Measurements from ENCODE around the gene KSR1. TPM values are rescaled to one million over a fixed set of nuclear protein-coding genes. Genes with fewer than 3 reads are reported as not detected.
A peak's percentile ranks its signal among the peaks of the same experiment; 100 is the strongest.

The KSR1 gene
- polyA plus RNA-seq, 1 donor from 2014 or later: 9.2 TPM

- H3K27ac ChIP-seq (ENCODE audit: low read length): peak overlapping the region; percentile 16
- H3K79me2 ChIP-seq (replicated peaks; ENCODE audit: insufficient read depth, low read length): peaks cover 25% of the 10 kb centered on the region
Measured at GRCh38 chr17:27456681-27457359, 572 bp downstream of the KSR1 start.

GRCh38 chr17:27457360-27457715 lies 1.1 kb downstream of the KSR1 start:
- Histone ChIP-seq H3K9me3 (ENCODE audit: low read length) (no peaks in the 10 kb centered on the region), H3K27me3 (ENCODE audit: insufficient read depth, low read depth, low read length) (no peaks in the 10 kb centered on the region), H3F3A (ENCODE audit: insufficient read depth, low read length, poor library complexity, severe bottlenecking) (no peaks in the 10 kb centered on the region), H3K9ac (ENCODE audit: low read length) (peak overlapping the region; percentile 73), H3K27ac (ENCODE audit: low read length) (no peak overlapping the region), H3K4me2 (ENCODE audit: low read length) (peak overlapping the region; percentile 79), H3K4me3 (ENCODE audit: low read length) (peak overlapping the region; percentile 74), H3K36me3 (ENCODE audit: insufficient read depth, low read length) (no peaks in the 10 kb centered on the region), H4K20me1 (ENCODE audit: insufficient read depth) (no peaks in the 10 kb centered on the region), H3K9me2 (ENCODE audit: insufficient read depth, low read length) (no peaks in the 10 kb centered on the region), H3K79me2 (replicated peaks; ENCODE audit: insufficient read depth, low read length) (peaks cover 29% of the 10 kb centered on the region), H2AFZ (ENCODE audit: low read depth, low read length) (no peak overlapping the region)
- TF ChIP-seq RAD21 (conservative IDR thresholded peaks at IDR 0.05) (no peak), POLR2AphosphoS5 (IDR thresholded peaks at IDR 0.05) (no peak), EZH2 (IDR thresholded peaks at IDR 0.05; ENCODE audit: borderline replicate concordance, insufficient read depth, low read length, poor library complexity, severe bottlenecking) (no peak), REST (IDR thresholded peaks at IDR 0.05; ENCODE audit: borderline replicate concordance) (no peak), SMC3 (conservative IDR thresholded peaks at IDR 0.05; ENCODE audit: poor library complexity) (no peak), MXI1 (conservative IDR thresholded peaks at IDR 0.05; ENCODE audit: poor library complexity, severe bottlenecking) (no peak)
- TF ChIP-seq, protein P1, sequence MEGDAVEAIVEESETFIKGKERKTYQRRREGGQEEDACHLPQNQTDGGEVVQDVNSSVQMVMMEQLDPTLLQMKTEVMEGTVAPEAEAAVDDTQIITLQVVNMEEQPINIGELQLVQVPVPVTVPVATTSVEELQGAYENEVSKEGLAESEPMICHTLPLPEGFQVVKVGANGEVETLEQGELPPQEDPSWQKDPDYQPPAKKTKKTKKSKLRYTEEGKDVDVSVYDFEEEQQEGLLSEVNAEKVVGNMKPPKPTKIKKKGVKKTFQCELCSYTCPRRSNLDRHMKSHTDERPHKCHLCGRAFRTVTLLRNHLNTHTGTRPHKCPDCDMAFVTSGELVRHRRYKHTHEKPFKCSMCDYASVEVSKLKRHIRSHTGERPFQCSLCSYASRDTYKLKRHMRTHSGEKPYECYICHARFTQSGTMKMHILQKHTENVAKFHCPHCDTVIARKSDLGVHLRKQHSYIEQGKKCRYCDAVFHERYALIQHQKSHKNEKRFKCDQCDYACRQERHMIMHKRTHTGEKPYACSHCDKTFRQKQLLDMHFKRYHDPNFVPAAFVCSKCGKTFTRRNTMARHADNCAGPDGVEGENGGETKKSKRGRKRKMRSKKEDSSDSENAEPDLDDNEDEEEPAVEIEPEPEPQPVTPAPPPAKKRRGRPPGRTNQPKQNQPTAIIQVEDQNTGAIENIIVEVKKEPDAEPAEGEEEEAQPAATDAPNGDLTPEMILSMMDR (IDR thresholded peaks at IDR 0.05; ENCODE audit: poor library complexity, severe bottlenecking): no peak

More at GRCh38 chr17:27456681-27457359, 572 bp downstream of the KSR1 start:
- Histone ChIP-seq H3K4me2 (ENCODE audit: low read length) (peak overlapping the region; percentile 79), H3K9ac (ENCODE audit: low read length) (peak overlapping the region; percentile 73), H3K36me3 (ENCODE audit: insufficient read depth, low read length) (no peaks in the 10 kb centered on the region), H2AFZ (ENCODE audit: low read depth, low read length) (peak overlapping the region; percentile 27), H3K4me3 (ENCODE audit: low read length) (peak overlapping the region; percentile 74), H3K9me2 (ENCODE audit: insufficient read depth, low read length) (no peaks in the 10 kb centered on the region), H3K27me3 (ENCODE audit: insufficient read depth, low read depth, low read length) (no peaks in the 10 kb centered on the region), H3F3A (ENCODE audit: insufficient read depth, low read length, poor library complexity, severe bottlenecking) (no peaks in the 10 kb centered on the region), H3K9me3 (ENCODE audit: low read length) (no peaks in the 10 kb centered on the region), H4K20me1 (ENCODE audit: insufficient read depth) (no peaks in the 10 kb centered on the region)
- TF ChIP-seq, protein P1 (IDR thresholded peaks at IDR 0.05; ENCODE audit: poor library complexity, severe bottlenecking): no peak
- no peak for TF ChIP-seq SMC3 (conservative IDR thresholded peaks at IDR 0.05; ENCODE audit: poor library complexity)
- no peak for TF ChIP-seq MXI1 (conservative IDR thresholded peaks at IDR 0.05; ENCODE audit: poor library complexity, severe bottlenecking)
- TF ChIP-seq REST (IDR thresholded peaks at IDR 0.05; ENCODE audit: borderline replicate concordance): no peak
- no peak for TF ChIP-seq POLR2AphosphoS5 (IDR thresholded peaks at IDR 0.05)
- no peak for TF ChIP-seq RAD21 (conservative IDR thresholded peaks at IDR 0.05)
- no peak for TF ChIP-seq EP300 (conservative IDR thresholded peaks at IDR 0.05; ENCODE audit: poor library complexity, severe bottlenecking)
- TF ChIP-seq EZH2 (IDR thresholded peaks at IDR 0.05; ENCODE audit: borderline replicate concordance, insufficient read depth, low read length, poor library complexity, severe bottlenecking): no peak
- no peak for TF ChIP-seq TAF1 (IDR thresholded peaks at IDR 0.05; ENCODE audit: low read depth)
